Right atrium auricular region (tissue), 2 donors: ENCODE data around the gene USF2. TPM values are rescaled to one million over a fixed set of nuclear protein-coding genes. Genes with fewer than 3 reads are reported as not detected.

Experiments
- DNase-seq: peaks from one replicate; pipeline ENCODE4 v3.0.0-alpha.2; 2019; ENCODE audit warnings: low spot score
- H3K27ac ChIP-seq, 2 donors: fragments of 200-600 bp; sonication (generic); 1 replicate in 1 of 2; 2 replicates in 1 of 2; pipeline ENCODE4 v1.5.1; 2016 to 2019
- H3K27me3 ChIP-seq, 2 donors: fragments of 200-600 bp; sonication (generic); one replicate each; pipeline versions ENCODE4 v1.5.1 to v1.6.0; 2017 to 2019
- H3K36me3 ChIP-seq: fragments of 200-600 bp; sonication (generic); one replicate; pipeline ENCODE4 v1.5.1; 2016
- H3K4me1 ChIP-seq, 2 donors: fragments of 200-600 bp; sonication (generic); one replicate each; pipeline versions ENCODE4 v1.5.1 to v1.6.0; 2017 to 2019
- H3K4me3 ChIP-seq, 2 donors: fragments of 200-600 bp; sonication (generic); 1 replicate in 1 of 2; 2 replicates in 1 of 2; pipeline ENCODE4 v1.5.1; 2017 to 2019; ENCODE audit warnings: mild to moderate bottlenecking in 1 of 2, moderate library complexity in 1 of 2
- H3K9me3 ChIP-seq, 2 donors: fragments of 200-600 bp; sonication (generic); one replicate each; pipeline ENCODE4 v1.5.1; 2019
- total RNA-seq, 2 donors: library from RNA; depleted of rRNA; stranded (reverse); fragments of >200 nt; gene quantifications; one replicate each; pipeline ENCODE4 v1.1.0, GENCODE V29; 2016
- TF ChIP-seq, protein P1 (sequence below), 2 donors: fragments of 200-600 bp; sonication (generic); IDR thresholded peaks; one replicate each; pipeline ENCODE4 v1.5.1; 2019; ENCODE audit warnings: antibody characterized with exemption in 2 of 2

Gene USF2
- total RNA-seq, 2 donors from 2014 or later: 130 to 180 TPM

- H3K27me3 ChIP-seq: no peaks in the 10 kb centered on the region
Observed at GRCh38 chr19:35328851-35329285, 60.1 kb downstream of the USF2 start, which contains the start of gene CD22. TSS of gene CD22 (plus strand) at chr19:35329187. CDS start at chr19:35332041, 2,854 bp downstream.

GRCh38 chr19:35329323-35329722, 60.6 kb downstream of the USF2 start:
- TF ChIP-seq, protein P1, sequence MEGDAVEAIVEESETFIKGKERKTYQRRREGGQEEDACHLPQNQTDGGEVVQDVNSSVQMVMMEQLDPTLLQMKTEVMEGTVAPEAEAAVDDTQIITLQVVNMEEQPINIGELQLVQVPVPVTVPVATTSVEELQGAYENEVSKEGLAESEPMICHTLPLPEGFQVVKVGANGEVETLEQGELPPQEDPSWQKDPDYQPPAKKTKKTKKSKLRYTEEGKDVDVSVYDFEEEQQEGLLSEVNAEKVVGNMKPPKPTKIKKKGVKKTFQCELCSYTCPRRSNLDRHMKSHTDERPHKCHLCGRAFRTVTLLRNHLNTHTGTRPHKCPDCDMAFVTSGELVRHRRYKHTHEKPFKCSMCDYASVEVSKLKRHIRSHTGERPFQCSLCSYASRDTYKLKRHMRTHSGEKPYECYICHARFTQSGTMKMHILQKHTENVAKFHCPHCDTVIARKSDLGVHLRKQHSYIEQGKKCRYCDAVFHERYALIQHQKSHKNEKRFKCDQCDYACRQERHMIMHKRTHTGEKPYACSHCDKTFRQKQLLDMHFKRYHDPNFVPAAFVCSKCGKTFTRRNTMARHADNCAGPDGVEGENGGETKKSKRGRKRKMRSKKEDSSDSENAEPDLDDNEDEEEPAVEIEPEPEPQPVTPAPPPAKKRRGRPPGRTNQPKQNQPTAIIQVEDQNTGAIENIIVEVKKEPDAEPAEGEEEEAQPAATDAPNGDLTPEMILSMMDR (IDR thresholded peaks at IDR 0.05): no peak
- H3K36me3 ChIP-seq: no peaks in the 10 kb centered on the region
- no peak overlapping the region for H3K4me3 ChIP-seq
- no peaks in the 10 kb centered on the region for H3K9me3 ChIP-seq
- no peaks in the 10 kb centered on the region for H3K27me3 ChIP-seq
- DNase-seq: no peak
- H3K27ac ChIP-seq: no peak overlapping the region
- H3K4me1 ChIP-seq: no peaks in the 10 kb centered on the region

More at GRCh38 chr19:35328851-35329285, 60.1 kb downstream of the USF2 start, which contains the start of gene CD22:
- no peak within 1 kb of the TSS for H3K4me3 ChIP-seq
- no peaks in the 10 kb centered on the region for H3K36me3 ChIP-seq
- H3K4me1 ChIP-seq: no peaks in the 10 kb centered on the region
- TF ChIP-seq, protein P1 (IDR thresholded peaks at IDR 0.05): no peak
- H3K27ac ChIP-seq: no peak within 1 kb of the TSS
- DNase-seq: no peak
- H3K9me3 ChIP-seq: no peaks in the 10 kb centered on the region

Other genes with a start within 250 kb of the USF2 start
- 100 to 1,000 TPM in 1 of 2 donors, 10 to 100 TPM in 1; 57.3 to 119 TPM for gene SCN1B, start 238.5 kb upstream of the USF2 start, total RNA-seq
- gene HPN, start 227.2 kb upstream of the USF2 start, total RNA-seq: 1 to 10 TPM; 2.5 to 7.2 TPM
- gene FXYD3, start 153.1 kb upstream of the USF2 start, total RNA-seq: 1 to 10 TPM in 1 of 2 donors, under 1 TPM in 1; 0.98 to 1.6 TPM
- 10 to 100 TPM; 10.9 to 42.5 TPM for gene LGI4, start 133.9 kb upstream of the USF2 start, total RNA-seq
- gene FXYD1, start 130.1 kb upstream of the USF2 start, total RNA-seq: 100 to 1,000 TPM; 166 to 175 TPM
- not detected for gene FXYD7, start 125.7 kb upstream of the USF2 start, total RNA-seq
- 10 to 100 TPM; 31.3 to 77.7 TPM for gene FXYD5, start 114.2 kb upstream of the USF2 start, total RNA-seq
- gene FAM187B, start 40.2 kb upstream of the USF2 start, total RNA-seq: not detected
- gene LSR, start 20.0 kb upstream of the USF2 start, total RNA-seq: 10 to 100 TPM in 1 of 2 donors, 1 to 10 TPM in 1; 7.6 to 20.1 TPM
- 100 to 1,000 TPM in 1 of 2 donors, not detected in 1; 146 TPM for gene HAMP, start 13.6 kb downstream of the USF2 start, total RNA-seq
- gene MAG, start 23.2 kb downstream of the USF2 start, total RNA-seq: not detected
- 1 to 10 TPM in 1 of 2 donors, not detected in 1; 1.4 TPM for gene CD22, start 60.2 kb downstream of the USF2 start, total RNA-seq
- not detected for gene FFAR1, start 78.9 kb downstream of the USF2 start, total RNA-seq
- gene FFAR3, start 89.5 kb downstream of the USF2 start, total RNA-seq: not detected
- not detected for gene GPR42, start 102.1 kb downstream of the USF2 start, total RNA-seq
- under 1 TPM in 1 of 2 donors, not detected in 1; 0.20 TPM for gene FFAR2, start 179.3 kb downstream of the USF2 start, total RNA-seq
- not detected for gene KRTDAP, start 221.5 kb downstream of the USF2 start, total RNA-seq
- 10 to 100 TPM in 1 of 2 donors, 1 to 10 TPM in 1; 6.9 to 52.4 TPM for gene DMKN, start 244.7 kb downstream of the USF2 start, total RNA-seq